Lower leg skin (tissue), 4 donors: ENCODE data around the gene SEMA3C. TPM values are rescaled to one million over a fixed set of nuclear protein-coding genes. Genes with fewer than 3 reads are reported as not detected.

Experiments used
- DNase-seq, 2 donors: peaks; one replicate each; pipeline ENCODE4 v3.0.0-alpha.2; 2019; ENCODE audit warnings: low spot score in 2 of 2
- H3K4me3 ChIP-seq: fragments of 200-600 bp; sonication (generic); 2 replicates; pipeline ENCODE4 v1.5.1; 2017; ENCODE audit warnings: mild to moderate bottlenecking, low read depth; ENCODE audit not compliant: poor library complexity, severe bottlenecking
- POLR2A ChIP-seq, 2 donors: fragments of 450-650 bp; IDR thresholded peaks; one replicate each; pipeline ENCODE4 v1.6.1; 2016 to 2017; ENCODE audit warnings: antibody characterized with exemption in 2 of 2, mild to moderate bottlenecking in 1 of 2, moderate library complexity in 1 of 2
- WGBS, 2 donors: methylation state at CpG; one replicate each; pipeline ENCODE4 v1.1.5; 2018; 5-methylcytosine and 5-hydroxymethylcytosine counted together
- intact Hi-C: fragments of 100-400 bp; cut with DNase I; formaldehyde crosslinking; loops from one replicate; pipeline ENCODE4 v1.15.0; 2023; ENCODE audit warnings: low total_unique reads
- total RNA-seq, 4 donors: library from RNA; depleted of rRNA; stranded (reverse); fragments of >200 nt; gene quantifications; one replicate each; pipeline ENCODE4 v1.1.0, GENCODE V29; 2016
- TF ChIP-seq, protein P1 (sequence below), 3 donors: fragments of 450-650 bp; IDR thresholded peaks; one replicate each; pipeline ENCODE4 v1.5.1; 2016; ENCODE audit warnings: antibody characterized with exemption in 3 of 3, mild to moderate bottlenecking in 3 of 3, moderate library complexity in 2 of 3

Gene SEMA3C
- total RNA-seq, 4 donors from 2014 or later: 53.0 to 96.6 (median 70.7) TPM

- no peak for DNase-seq
- TF ChIP-seq, protein P1, sequence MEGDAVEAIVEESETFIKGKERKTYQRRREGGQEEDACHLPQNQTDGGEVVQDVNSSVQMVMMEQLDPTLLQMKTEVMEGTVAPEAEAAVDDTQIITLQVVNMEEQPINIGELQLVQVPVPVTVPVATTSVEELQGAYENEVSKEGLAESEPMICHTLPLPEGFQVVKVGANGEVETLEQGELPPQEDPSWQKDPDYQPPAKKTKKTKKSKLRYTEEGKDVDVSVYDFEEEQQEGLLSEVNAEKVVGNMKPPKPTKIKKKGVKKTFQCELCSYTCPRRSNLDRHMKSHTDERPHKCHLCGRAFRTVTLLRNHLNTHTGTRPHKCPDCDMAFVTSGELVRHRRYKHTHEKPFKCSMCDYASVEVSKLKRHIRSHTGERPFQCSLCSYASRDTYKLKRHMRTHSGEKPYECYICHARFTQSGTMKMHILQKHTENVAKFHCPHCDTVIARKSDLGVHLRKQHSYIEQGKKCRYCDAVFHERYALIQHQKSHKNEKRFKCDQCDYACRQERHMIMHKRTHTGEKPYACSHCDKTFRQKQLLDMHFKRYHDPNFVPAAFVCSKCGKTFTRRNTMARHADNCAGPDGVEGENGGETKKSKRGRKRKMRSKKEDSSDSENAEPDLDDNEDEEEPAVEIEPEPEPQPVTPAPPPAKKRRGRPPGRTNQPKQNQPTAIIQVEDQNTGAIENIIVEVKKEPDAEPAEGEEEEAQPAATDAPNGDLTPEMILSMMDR (IDR thresholded peaks at IDR 0.05): no peak
- no peak overlapping the region for H3K4me3 ChIP-seq
- intact Hi-C loops: no loop called here
- 80 to 85% methylated on average over 1 of the region's 1 CpG for WGBS, 2 donors
Observed at GRCh38 chr7:80868566-80868965, 50.3 kb downstream of the SEMA3C start.

- intact Hi-C loops: no loop called here
- TF ChIP-seq, protein P1 (IDR thresholded peaks at IDR 0.05): no peak
- TF ChIP-seq POLR2A (IDR thresholded peaks at IDR 0.05): no peak
- H3K4me3 ChIP-seq: no peak overlapping the region
- DNase-seq: no peak
- 87 to 89% methylated on average over 4 of the region's 4 CpGs for WGBS, 2 donors
Observed at GRCh38 chr7:80860554-80860953, 58.3 kb downstream of the SEMA3C start.

DNA sequence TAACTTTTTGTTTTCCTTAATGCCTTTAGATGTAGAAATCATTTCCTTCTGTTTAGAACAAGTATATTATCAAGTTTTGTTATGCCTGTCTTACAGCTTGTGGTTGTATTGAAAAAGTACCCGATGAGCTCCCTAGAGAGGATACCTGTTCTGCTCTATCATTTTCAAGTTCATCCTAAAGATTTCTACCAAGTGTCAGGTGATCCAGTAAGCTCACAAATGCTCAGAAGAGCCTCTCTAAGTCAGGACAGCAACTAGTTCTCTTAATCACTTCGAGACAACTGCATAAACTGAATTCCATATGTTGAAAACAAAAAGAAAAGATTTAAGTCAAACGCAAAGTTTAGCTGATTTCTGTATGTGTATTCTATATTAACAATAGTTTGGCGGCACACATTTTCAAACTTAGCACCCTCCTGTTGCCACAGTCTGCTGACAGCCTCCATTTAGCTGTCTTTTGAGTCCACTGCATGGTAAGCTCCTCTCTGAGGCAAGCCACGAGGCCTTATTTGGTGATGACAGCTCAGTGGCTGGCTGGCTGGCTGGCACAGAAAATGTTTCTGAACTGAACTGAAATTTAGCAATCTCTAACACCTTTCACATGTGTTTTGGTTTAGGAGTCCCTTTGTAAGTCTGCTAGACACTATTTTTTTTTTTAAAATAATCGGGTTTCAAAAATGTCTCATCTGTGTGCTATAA is 59.4 kb downstream of the SEMA3C start:
- peak; percentile 61 to 89 for DNase-seq
- WGBS, 2 donors: 70 to 73% methylated on average over 6 of the region's 6 CpGs
- intact Hi-C loops: no loop called here
- no peak for TF ChIP-seq POLR2A (IDR thresholded peaks at IDR 0.05)
- TF ChIP-seq, protein P1 (IDR thresholded peaks at IDR 0.05): no peak
- H3K4me3 ChIP-seq: no peak overlapping the region

- intact Hi-C loops: no loop called here
- WGBS, 2 donors: 60 to 68% methylated on average over 3 of the region's 3 CpGs
- no peak for TF ChIP-seq POLR2A (IDR thresholded peaks at IDR 0.05)
- TF ChIP-seq, protein P1 (IDR thresholded peaks at IDR 0.05): no peak
- DNase-seq: no peak
- H3K4me3 ChIP-seq: no peak overlapping the region
Observed at GRCh38 chr7:80858141-80858903, 60.5 kb downstream of the SEMA3C start.

DNA sequence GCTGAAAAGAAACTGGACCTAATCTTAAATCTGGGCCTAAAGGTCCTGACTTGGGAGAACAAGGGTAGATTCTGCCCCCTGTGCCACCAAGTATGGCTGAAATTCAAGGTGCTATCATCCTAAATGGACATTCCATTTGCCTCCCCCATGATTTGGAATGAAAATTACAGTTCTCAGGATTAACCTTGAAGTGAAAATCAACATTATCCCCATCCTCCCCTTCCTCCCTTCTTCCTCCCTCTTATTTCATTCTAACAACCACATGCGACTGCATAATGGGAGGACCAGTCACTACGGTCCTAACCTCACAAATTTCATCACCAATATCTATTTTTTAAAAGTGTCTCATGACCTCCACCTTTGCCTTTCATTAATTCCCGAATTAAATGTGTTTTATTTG is 62.1 kb downstream of the SEMA3C start:
- no peak for DNase-seq
- TF ChIP-seq, protein P1 (IDR thresholded peaks at IDR 0.05): no peak
- TF ChIP-seq POLR2A (IDR thresholded peaks at IDR 0.05): no peak
- no peak overlapping the region for H3K4me3 ChIP-seq
- intact Hi-C loops: no loop called here
- 72 to 89% methylated on average over 3 of the region's 3 CpGs for WGBS, 2 donors
